ENCODE results near the gene TAF11L13. TPM values are rescaled to one million over a fixed set of nuclear protein-coding genes. Genes with fewer than 3 reads are reported as not detected.

TAF11L13 gene
- total RNA-seq, 2 experiments from 2014 or later: not detected

DNA sequence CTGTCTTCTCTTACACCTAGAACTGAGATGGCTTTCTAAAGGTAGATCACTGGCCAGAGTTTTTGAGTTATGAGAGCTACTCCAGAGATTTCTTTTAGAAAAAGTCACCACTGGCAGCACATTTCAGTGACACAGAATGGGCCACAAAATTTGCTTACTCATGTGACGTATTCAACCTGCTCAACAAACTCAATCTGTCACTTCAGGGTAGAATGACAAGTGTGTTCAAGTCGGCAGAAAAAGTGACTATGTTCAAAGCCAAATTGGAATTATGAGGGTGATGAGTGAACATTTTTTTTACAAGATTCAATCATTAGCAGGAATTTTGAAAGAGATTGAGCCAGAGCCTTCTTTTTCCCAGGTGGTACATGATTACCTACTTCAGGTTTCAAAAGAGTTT is 48.8 kb downstream of the TAF11L13 start:
- intact Hi-C loops (cut with DNase I, micrococcal nuclease): no loop called here
- H3K36me3 Mint-ChIP-seq (ENCODE audit: low read depth): no peaks in the 10 kb centered on the region

More for the DNA sequence above, 48.8 kb downstream of the TAF11L13 start:
- no peak for DNase-seq
- H3K36me3 ChIP-seq (ENCODE audit: insufficient read depth, low read length): no peaks in the 10 kb centered on the region
- H3K4me3 ChIP-seq (ENCODE audit: low read length): no peak overlapping the region
- Mint-ChIP-seq H3K27ac (no peak overlapping the region), H3K27me3 (no peaks in the 10 kb centered on the region), H3K4me1 (ENCODE audit: low read depth) (no peaks in the 10 kb centered on the region), H3K4me3 (no peak overlapping the region), H3K9me3 (no peaks in the 10 kb centered on the region)
- no peak for ATAC-seq (ENCODE audit: poor library complexity)
- CTCF ChIA-PET: no interaction called here
- H3K4me1 ChIP-seq (ENCODE audit: insufficient read depth, low read length): no peaks in the 10 kb centered on the region
- peaks cover 0 to 7% of the 10 kb centered on the region in 2 experiments for H3K9me3 ChIP-seq (ENCODE audit: control insufficient read depth in 1 of 2, insufficient read depth in 1 of 2, low read length in 2 of 2)
- H3K27ac ChIP-seq (ENCODE audit: low read depth in 1 of 2, low read length in 2 of 2): no peak overlapping the region
- no peak for TF ChIP-seq CTCF (IDR thresholded peaks at IDR 0.05)
- POLR2A ChIA-PET: no interaction called here
- H3K27me3 ChIP-seq (ENCODE audit: control insufficient read depth in 1 of 2, insufficient read depth in 2 of 2, low read length in 2 of 2): no peaks in the 10 kb centered on the region

Other genes starting within 250 kb of the TAF11L13 start
- not detected for gene TAF11L2, start 133.9 kb upstream of the TAF11L13 start, total RNA-seq
- not detected for gene TAF11L3, start 113.7 kb upstream of the TAF11L13 start, total RNA-seq
- not detected for gene TAF11L4, start 110.3 kb upstream of the TAF11L13 start, total RNA-seq
- gene TAF11L5, start 106.9 kb upstream of the TAF11L13 start, total RNA-seq: not detected
- not detected for gene TAF11L6, start 103.4 kb upstream of the TAF11L13 start, total RNA-seq
- not detected for gene TAF11L7, start 46.3 kb upstream of the TAF11L13 start, total RNA-seq
- gene TAF11L8, start 41.1 kb upstream of the TAF11L13 start, total RNA-seq: not detected
- not detected for gene TAF11L9, start 37.7 kb upstream of the TAF11L13 start, total RNA-seq
- not detected for gene TAF11L10, start 34.3 kb upstream of the TAF11L13 start, total RNA-seq
- not detected for gene TAF11L11, start 27.9 kb upstream of the TAF11L13 start, total RNA-seq
- not detected for gene TAF11L12, start 21.7 kb upstream of the TAF11L13 start, total RNA-seq
- gene TAF11L14, start 2.4 kb downstream of the TAF11L13 start, total RNA-seq: not detected

All from CD4-positive, alpha-beta T cell (primary cell).